Thyroid gland (tissue), 4 donors: ENCODE data around the gene RPL12.

ENCODE experiments used
- CTCF ChIP-seq, 6 experiments: fragments of 200-600 bp in 3 of 6; fragments of 450-650 bp in 3 of 6; sonication (generic) in 3 of 6; IDR thresholded peaks; one replicate each; pipeline ENCODE4 v1.5.1; 2016 to 2019; ENCODE audit warnings: antibody characterized with exemption in 6 of 6, mild to moderate bottlenecking in 2 of 6, inconsistent platforms in 1 of 6, moderate library complexity in 1 of 6
- POLR2A ChIP-seq, 2 donors: fragments of 450-650 bp; IDR thresholded peaks; one replicate each; pipeline ENCODE4 v1.6.1; 2017; ENCODE audit warnings: antibody characterized with exemption in 2 of 2, mild to moderate bottlenecking in 2 of 2, moderate library complexity in 1 of 2

GRCh38 chr9:127399736-127400269, 51.4 kb downstream of the RPL12 start:
- TF ChIP-seq CTCF (IDR thresholded peaks at IDR 0.05) (no peak), POLR2A (IDR thresholded peaks at IDR 0.05) (no peak)
